NCI-H187 treated with DMSO at 0.1 percent for 48 hours (cell line): ENCODE results near the gene MBNL1.

Experiments
- DNase-seq: peaks from one replicate; lab custom pipeline; 2025; lab: John Stamatoyannopoulos, UW

MBNL1 gene

GRCh38 chr3:152448091-152448490, 179.4 kb downstream of the MBNL1 start:
- DNase-seq, result no peak

DNA sequence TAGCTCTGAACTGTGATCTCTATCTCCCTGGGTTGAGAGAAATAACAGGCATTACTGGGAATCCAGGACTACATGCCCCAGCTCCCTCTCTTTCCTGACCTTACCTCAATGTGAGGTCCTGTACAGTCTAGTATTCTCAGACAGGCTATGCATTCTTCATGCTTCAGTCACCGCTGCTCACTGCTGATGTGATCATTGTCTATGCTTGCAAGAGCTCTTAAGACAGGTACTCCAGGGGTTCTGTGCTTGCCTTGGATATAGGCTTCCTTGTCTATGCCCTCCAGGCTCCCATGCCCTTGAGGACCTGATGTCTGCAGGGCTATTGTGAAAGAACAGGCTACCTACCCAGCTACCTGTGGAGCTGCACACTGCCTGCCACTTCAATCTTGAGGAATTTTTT, 183.6 kb downstream of the MBNL1 start:
- DNase-seq, result no peak

GRCh38 chr3:152454076-152454875, 185.5 kb downstream of the MBNL1 start:
- DNase-seq, result no peak

DNA sequence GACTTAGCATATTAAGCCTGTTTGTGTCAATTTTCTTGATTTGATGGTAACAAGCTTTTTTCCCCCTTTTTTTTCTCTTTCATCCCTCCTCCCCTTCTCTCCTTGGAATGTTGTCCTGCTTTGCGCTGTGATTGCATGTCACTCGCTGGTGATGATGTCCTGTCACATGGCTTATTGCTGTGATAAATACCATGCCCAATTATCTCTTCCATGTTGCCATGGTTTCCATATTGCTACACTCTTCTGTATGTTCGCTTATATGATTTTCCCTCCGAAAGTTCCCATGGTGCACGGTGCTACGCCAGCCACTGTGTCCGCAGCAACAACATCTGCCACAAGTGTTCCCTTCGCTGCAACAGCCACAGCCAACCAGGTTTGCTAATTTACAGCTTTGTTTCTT, 187.3 kb downstream of the MBNL1 start:
- no peak for DNase-seq

DNA sequence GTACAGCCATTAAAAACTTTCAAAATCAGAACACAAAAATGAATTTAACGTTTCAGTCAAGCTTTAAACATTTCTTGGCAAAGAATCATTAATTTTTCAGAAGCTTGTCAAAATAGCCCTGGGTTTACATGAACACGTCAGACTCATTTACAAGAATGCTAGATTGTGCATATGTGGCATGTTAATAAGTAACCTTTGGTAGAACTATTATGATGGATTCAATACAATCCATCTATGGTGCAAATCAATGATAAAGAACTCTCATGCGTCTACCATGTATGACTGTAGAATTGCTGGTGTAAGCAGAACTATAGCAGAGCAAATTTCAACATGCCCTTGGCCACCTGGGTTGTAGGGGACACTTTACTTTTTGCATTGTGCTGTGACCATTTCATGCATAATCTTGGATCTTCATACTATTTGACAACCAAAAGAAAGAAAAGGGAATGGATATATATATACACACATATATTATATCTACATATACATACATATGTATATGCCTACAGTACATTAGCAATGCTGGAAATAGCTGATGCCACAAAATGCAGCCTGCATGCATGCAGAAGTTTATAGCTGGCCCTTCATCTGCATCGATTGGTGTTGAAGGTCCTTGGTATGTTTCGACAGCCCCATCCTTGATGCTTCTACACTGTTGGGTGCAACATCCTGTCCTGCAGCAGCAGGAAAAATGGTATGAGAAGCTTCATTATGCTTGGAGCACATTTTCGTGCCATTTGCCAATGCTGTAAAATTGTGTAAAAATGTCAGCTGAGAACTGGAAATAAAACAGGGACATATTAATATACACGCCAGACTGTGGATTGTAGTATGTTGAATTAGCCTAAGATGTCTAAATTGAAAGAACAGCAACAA, 189.0 kb downstream of the MBNL1 start:
- DNase-seq, result no peak

DNA sequence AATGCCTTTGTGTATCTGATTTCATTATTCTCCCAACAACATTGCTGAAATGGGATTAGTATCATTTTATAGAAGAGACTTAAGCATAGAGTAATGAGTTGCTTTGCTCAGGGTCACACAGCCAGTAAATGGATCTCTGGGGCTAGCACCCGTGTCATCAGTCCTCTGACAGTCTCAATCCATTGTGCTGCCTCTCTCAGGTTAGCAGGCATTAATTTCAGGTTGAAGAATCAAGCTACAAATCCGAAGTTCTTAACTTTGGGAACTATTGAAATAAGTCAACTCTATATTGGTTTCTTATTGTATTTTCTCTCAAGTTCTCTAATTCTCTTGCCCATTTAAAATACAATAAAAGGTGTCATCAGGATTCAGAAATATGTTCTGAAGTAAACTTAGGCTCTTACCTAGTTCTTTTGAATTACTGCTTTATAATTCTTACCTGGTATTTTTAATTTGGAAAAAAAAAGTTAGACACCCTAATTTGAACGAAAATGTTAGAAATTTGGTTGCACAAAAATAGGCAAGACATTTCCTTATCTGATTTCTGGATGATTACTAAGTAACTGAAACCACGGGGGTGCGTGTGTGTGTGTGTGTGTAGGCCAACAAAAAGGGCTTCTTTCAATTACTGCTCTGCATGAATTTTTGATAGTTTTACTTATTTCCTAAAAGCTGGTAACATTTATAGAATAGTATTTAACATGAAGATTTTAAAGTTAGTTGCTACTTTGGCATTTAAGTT, 189.8 kb downstream of the MBNL1 start:
- DNase-seq, result no peak

DNA sequence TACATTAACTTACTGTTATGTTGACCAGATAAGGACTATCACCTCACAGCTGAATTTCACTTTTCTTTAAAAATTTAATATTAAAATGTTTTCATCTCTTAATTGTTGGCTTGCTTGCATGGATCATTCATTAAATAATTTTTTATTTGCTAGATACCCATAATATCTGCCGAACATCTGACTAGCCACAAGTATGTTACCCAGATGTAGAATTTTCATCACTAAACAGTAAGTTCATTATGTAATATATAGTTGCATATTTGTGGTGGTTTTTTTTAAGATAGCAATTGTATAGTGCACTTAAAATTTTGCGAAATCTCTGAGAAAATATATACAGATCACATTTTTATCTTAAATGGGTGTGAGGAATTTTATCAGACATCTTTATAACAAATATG, 190.4 kb downstream of the MBNL1 start:
- no peak for DNase-seq

DNA sequence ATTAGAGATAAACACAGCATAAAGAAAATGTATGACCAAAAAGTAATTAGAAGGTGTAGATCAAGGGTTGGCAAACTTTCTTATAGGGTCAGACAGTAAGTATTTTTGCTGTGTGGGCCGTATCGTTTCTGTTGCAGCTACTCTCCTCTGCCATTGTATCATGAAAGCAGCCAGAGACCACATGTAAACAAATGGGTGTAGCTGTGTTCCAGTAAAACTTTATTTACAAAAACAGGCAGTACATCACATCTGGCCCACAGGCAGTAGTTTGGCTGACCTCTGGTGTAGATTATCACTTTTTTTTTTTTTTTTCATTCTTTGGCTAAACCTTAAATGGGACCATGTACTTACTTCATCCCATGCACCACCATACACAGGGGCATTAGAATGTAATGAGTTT, 190.8 kb downstream of the MBNL1 start:
- DNase-seq, result no peak

DNA sequence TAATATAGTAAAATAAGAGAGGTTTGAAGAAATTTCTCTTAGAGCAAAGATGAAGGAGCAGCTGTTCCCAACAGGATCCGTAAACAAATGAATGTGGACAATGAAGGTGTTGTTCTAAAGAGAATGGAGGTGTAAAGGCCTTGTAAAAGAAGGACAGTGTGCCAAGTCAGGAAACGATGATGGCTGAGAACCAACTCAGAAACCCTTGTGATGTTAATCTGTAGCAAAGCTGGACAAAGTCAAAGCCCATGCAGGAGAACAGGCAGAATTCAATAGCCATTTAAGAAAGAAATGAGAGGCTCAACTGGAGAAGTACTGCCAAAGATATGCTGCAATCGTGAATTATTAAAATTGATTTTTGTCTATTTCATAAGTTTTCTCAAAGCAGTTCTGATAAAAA, 192.2 kb downstream of the MBNL1 start:
- DNase-seq, result no peak

DNA sequence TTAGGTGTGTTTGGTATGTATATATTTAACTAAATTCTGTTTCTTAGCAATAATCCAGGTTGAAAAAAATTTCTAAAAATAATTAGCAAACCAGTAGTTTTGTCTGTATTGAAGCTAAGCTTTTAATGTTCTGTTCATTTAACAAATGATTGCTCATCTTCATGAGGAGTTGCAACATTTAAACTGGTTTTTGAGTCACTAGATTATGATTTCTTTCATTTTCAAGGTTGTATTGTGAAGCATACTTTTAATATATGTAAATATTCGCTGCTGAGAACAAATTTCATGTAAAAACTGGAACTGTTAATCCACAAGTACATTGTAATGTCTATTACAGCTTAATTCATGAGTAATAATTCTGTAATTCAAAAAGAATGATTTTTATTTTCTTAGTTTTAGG, 192.7 kb downstream of the MBNL1 start:
- DNase-seq, result no peak

GRCh38 chr3:152466784-152467183, 198.1 kb downstream of the MBNL1 start:
- DNase-seq, result no peak

- no peak for DNase-seq
Measured at GRCh38 chr3:152469248-152470025, 200.7 kb downstream of the MBNL1 start.

GRCh38 chr3:152470095-152470494, 201.4 kb downstream of the MBNL1 start:
- no peak for DNase-seq

DNA sequence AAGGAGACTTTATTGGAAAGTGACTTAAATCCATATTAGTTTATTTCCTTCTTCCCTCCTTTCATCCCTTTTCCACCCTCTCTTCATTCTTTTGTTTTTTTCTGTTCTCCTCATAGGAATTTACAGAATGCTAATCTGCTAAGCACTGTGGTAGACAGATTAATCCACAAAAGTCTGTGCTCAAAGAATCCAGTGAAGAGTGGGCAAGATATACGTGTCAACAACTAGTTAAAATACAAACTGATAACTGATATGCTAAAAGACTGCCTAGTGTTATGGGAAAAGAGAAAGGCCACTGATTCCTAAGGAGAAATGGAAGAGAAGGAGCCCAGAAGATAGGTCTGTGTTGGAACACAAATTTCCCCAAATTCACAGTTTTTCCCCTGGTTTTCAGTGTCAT, 202.2 kb downstream of the MBNL1 start:
- no peak for DNase-seq

- DNase-seq, result no peak
Measured at GRCh38 chr3:152471814-152472671, 203.3 kb downstream of the MBNL1 start.

DNA sequence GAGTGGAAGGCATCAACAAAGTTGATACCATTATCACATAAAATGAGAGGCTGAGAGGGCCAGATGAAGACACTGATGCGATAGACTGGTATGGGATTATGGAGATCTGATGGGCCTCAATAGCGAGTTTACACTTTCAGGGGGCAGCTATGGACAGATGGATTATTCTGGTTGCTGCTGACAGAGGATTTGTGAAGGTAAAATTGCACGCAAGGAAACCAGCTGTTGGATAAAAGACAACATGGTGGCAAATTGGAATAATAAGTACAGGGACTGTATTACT, 203.9 kb downstream of the MBNL1 start:
- no peak for DNase-seq

- DNase-seq, result no peak
Measured at GRCh38 chr3:152474585-152474984, 205.9 kb downstream of the MBNL1 start.

DNA sequence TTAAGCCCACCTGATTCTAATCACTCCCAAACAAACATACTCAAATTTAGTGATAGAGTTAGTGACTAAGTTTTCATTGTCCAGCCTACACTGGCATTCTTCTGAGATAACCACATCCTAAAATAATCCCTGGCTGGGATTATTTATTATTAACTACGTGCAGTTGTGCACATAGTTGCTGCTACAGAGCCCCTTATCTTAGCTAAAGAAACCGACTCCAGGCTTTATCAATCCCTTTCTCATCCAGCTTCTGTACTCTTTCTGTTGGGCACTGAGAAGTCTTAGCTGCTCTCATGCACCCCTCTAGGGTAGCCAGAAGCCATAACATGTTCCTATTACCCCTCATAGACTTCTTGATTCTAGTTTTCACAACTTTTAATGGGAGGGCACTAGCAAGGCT, 208.7 kb downstream of the MBNL1 start:
- DNase-seq, result no peak

DNA sequence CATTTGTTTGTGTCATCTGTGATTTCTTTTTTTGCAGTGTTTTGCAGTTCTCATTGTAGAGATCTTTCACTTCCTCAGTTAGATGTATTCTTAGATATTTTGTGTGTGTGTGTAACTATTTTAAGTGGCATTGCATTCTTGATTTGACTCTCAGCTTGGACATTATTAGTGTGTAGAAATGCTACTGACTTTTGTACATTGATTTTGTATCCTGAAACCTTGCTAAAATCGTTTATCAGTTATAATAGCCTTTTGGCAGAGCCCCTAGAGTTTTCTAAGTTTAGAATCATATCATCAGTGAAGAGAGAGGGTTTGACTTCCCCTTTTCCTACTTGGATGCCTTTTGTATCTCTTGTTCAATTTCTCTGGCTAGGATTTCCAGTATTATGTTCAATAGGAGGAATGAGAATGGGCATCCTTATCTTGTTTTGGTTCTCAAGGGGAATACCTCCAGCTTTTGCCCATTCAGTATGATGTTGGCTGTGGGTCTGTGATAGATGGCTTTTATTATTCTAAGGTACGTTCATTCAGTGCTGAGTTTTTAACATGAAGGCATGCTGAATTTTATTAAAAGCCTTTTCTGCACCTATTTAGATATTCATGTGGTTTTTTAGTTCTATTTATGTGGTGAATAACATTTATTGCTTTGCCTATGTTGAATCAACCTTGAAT, 211.7 kb downstream of the MBNL1 start:
- no peak for DNase-seq

DNA sequence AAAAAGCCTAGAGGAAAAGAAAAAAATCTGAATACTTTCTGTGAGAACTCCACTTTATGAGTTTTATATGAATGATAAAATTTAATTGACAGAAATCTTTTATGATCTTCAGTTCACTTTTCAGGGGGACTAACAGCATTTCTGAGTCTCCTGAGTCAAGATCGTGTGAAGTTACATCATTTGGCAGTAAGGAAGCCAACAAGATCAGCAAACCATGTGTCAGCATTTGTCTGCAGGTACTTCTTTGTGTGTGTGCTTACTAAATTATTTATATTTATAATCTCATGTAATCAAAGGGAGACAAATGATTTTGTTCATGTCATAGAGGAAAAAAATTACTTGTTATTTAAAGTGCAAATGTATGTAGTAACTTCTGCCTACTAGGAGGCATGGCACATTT, 217.6 kb downstream of the MBNL1 start:
- DNase-seq, result no peak

DNA sequence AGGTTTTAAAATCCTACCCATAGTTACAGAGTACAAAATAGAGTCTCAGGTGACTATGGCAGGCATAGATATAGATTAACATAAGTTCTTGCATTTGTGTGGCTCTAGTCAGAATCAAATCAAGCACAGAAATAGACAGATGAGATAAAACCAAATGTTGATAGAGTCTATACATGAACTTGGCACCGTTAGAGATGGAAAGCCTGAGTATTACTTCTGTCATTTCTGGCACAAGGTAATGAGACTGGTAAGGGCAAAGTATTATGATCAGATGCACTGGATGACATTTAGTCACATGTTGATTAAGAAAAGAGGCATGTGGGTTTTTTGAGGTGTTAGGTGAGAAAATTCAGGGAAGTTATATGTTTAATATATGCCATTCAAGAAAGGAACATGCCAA, 219.7 kb downstream of the MBNL1 start:
- DNase-seq, result no peak
